HepG2 (cell line): Measurements from ENCODE around the gene NSF. TPM values are rescaled to one million over a fixed set of nuclear protein-coding genes. Genes with fewer than 3 reads are reported as not detected.
A peak's percentile ranks its signal among the peaks of the same experiment; 100 is the strongest.

ENCODE experiments used
- ATAC-seq: fragments of 200-7000 bp; cut with Tn5 transposase; 3 replicates; pipeline ENCODE4 v1.9.1; 2020; ENCODE audit warnings: mild to moderate bottlenecking, moderate library complexity
- BruUV-seq: library from RNA; stranded (reverse); fragments of 400-500 nt; replicated peaks from 2 replicates; lab custom pipeline; 2021; lab: Mats Ljungman, UMichigan
- CTCF ChIA-PET: fragments of 300-600 bp; formaldehyde crosslinking; extraction: SDS; loops from one replicate; lab custom pipeline; 2021; ENCODE audit warnings: low total read pairs, inconsistent platforms, low intra/inter-chr PET ratio; lab: Yijun Ruan, JAX
- POLR2A ChIA-PET: fragments of 350-600 bp; sonication (Branson Sonifier 250); formaldehyde crosslinking; loops from one replicate; lab custom pipeline; 2020; ENCODE audit warnings: antibody characterized with exemption, inconsistent platforms; lab: Yijun Ruan, JAX
- DNase-seq: peaks from one replicate; pipeline ENCODE4 v3.0.0-alpha.2; 2015; ENCODE audit warnings: low spot score
- FAIRE-seq: peaks from 3 replicates; lab custom pipeline; 2011; peaks lifted over from hg19 to GRCh38; lab: Jason Lieb, UNC
- H2AFZ ChIP-seq: one replicate; pipeline ENCODE4 v1.6.1; 2011; ENCODE audit warnings: low read length, inconsistent platforms
- H3K27ac ChIP-seq: fragments of 300-600 bp; 3 replicates; pipeline ENCODE4 v1.8.0; 2011; ENCODE audit warnings: mixed run types, mild to moderate bottlenecking, mixed read lengths, low read length, inconsistent platforms; ENCODE audit not compliant: insufficient read depth; ENCODE audit errors: extremely low read length
- H3K27me3 ChIP-seq, 2 experiments: fragments of 200-600 bp in 1 of 2; 2 replicates in 1 of 2; 3 replicates in 1 of 2; pipeline versions ENCODE4 v1.6.0 to v1.8.0; 2011; ENCODE audit warnings: low read length in 2 of 2, mild to moderate bottlenecking in 2 of 2, moderate library complexity in 2 of 2, inconsistent platforms in 1 of 2; ENCODE audit not compliant: insufficient read depth in 2 of 2, control insufficient read depth in 1 of 2
- H3K36me3 ChIP-seq, 2 experiments: fragments of 200-600 bp in 1 of 2; replicated peaks in 1 of 2; 2 replicates in 1 of 2; 3 replicates in 1 of 2; pipeline versions ENCODE4 v1.5.1 to v1.8.0; 2011; ENCODE audit warnings: low read length in 2 of 2, inconsistent platforms in 1 of 2; ENCODE audit not compliant: insufficient read depth in 2 of 2, control insufficient read depth in 1 of 2
- H3K4me1 ChIP-seq: 2 replicates; pipeline ENCODE4 v1.5.1; 2012; ENCODE audit warnings: low read length, inconsistent platforms; ENCODE audit not compliant: insufficient read depth
- H3K4me2 ChIP-seq: 2 replicates; pipeline ENCODE4 v1.6.0; 2011; ENCODE audit warnings: low read depth, low read length, inconsistent platforms
- H3K4me3 ChIP-seq, 3 experiments: fragments of 200-600 bp in 1 of 3; sonication (generic), shearing (Covaris generic) in 1 of 3; replicated peaks in 1 of 3; 2 replicates each; pipeline ENCODE4 v1.5.1; 2011 to 2016; ENCODE audit warnings: low read length in 3 of 3, inconsistent platforms in 2 of 3, low read depth in 2 of 3, mild to moderate bottlenecking in 2 of 3, control low read depth in 1 of 3, mixed read lengths in 1 of 3; ENCODE audit not compliant: insufficient read depth in 1 of 3
- H3K79me2 ChIP-seq: one replicate; pipeline ENCODE4 v1.6.1; 2011; ENCODE audit warnings: low read length, inconsistent platforms; ENCODE audit not compliant: insufficient read depth
- H3K9ac ChIP-seq: 2 replicates; pipeline ENCODE4 v1.6.0; 2011; ENCODE audit warnings: mild to moderate bottlenecking, low read depth, low read length, inconsistent platforms; ENCODE audit not compliant: insufficient read depth
- H3K9me3 ChIP-seq: 2 replicates; pipeline ENCODE4 v1.5.1; 2012; ENCODE audit warnings: mild to moderate bottlenecking, low read length
- H4K20me1 ChIP-seq: 2 replicates; pipeline ENCODE4 v1.6.0; 2011; ENCODE audit warnings: inconsistent platforms, mild to moderate bottlenecking, low read length, moderate library complexity; ENCODE audit not compliant: insufficient read depth
- FOSL1 ChIP-seq: sonication (generic); formaldehyde crosslinking; IDR thresholded peaks from 2 replicates; pipeline ENCODE4 v1.9.0; 2021; ENCODE audit warnings: missing genetic modification reagents, borderline replicate concordance
- FOSL2 ChIP-seq: sonication (generic); formaldehyde crosslinking; IDR thresholded peaks from 2 replicates; pipeline ENCODE4 v1.4.0; 2020; ENCODE audit warnings: missing genetic modification reagents
- FOXP1 ChIP-seq, 2 experiments: fragments of 450-650 bp in 1 of 2; IDR thresholded peaks; 2 replicates each; pipeline ENCODE4 v1.6.1; 2017 to 2018; ENCODE audit warnings: antibody characterized with exemption in 1 of 2
- MAFF ChIP-seq: IDR thresholded peaks from 2 replicates; pipeline ENCODE4 v1.6.1; 2011; ENCODE audit warnings: low read depth, low read length, improper control_type of control experiment
- MAFK ChIP-seq, 2 experiments: IDR thresholded peaks in 1 of 2; conservative IDR thresholded peaks in 1 of 2; 2 replicates each; pipeline ENCODE4 v1.6.1; 2011; ENCODE audit warnings: improper control_type of control experiment in 2 of 2, low read length in 2 of 2
- MBNL3 ChIP-seq: fragments of 250-450 bp; sonication (Bioruptor Pico); conservative IDR thresholded peaks from 2 replicates; pipeline ENCODE4 v1.8.0; 2022; ENCODE audit warnings: mild to moderate bottlenecking, inconsistent platforms
- MIER3 ChIP-seq: IDR thresholded peaks from 2 replicates; pipeline ENCODE4 v1.6.1; 2016; ENCODE audit warnings: missing compliant biosample characterization, borderline replicate concordance
- RXRB ChIP-seq: IDR thresholded peaks from 2 replicates; pipeline ENCODE4 v1.6.1; 2016; ENCODE audit warnings: borderline replicate concordance, missing genetic modification reagents, missing compliant biosample characterization
- SAP130 ChIP-seq: IDR thresholded peaks from 2 replicates; pipeline ENCODE4 v1.6.1; 2016; ENCODE audit warnings: low read depth
- ZBTB26 ChIP-seq: IDR thresholded peaks from 2 replicates; pipeline ENCODE4 v1.6.1; 2016; ENCODE audit warnings: missing compliant biosample characterization, missing genetic modification reagents, borderline replicate concordance
- ZC3H4 ChIP-seq: sonication (generic); formaldehyde crosslinking; IDR thresholded peaks from 2 replicates; pipeline ENCODE4 v1.4.0; 2020; ENCODE audit warnings: missing genetic modification reagents, borderline replicate concordance
- ZNF354B ChIP-seq: sonication (generic); formaldehyde crosslinking; IDR thresholded peaks from 2 replicates; pipeline ENCODE4 v1.8.0; 2022; ENCODE audit warnings: mild to moderate bottlenecking, missing genetic modification reagents
- WGBS: methylation state at CpG from one replicate; pipeline ENCODE4 v1.1.6; 2017; ENCODE audit warnings: low lambda C conversion rate; 5-methylcytosine and 5-hydroxymethylcytosine counted together
- in situ Hi-C: cut with HindIII; loops from 2 replicates; pipeline ENCODE4 v1.10.0; 2017; ENCODE audit warnings: low pct_unique_long_range_greater_than_20kb; ENCODE audit not compliant: extremely low pct_ligation_motif_present
- intact Hi-C: fragments of 100-400 bp; cut with micrococcal nuclease; formaldehyde crosslinking; loops from one replicate; pipeline ENCODE4 v1.10.0; 2022; ENCODE audit not compliant: unreplicated experiment
- polyA plus RNA-seq, 8 experiments: library from polyadenylated mRNA; depleted of rRNA in 3 of 8; stranded (reverse) in 7 of 8; unstranded in 1 of 8; fragments of >200 nt; fragmentation: Illumina TruSeq in 4 of 8; extraction: Trizol in 4 of 8; gene quantifications; 2 replicates each; pipeline versions ENCODE4 v1.2.1 to v1.2.3, GENCODE V29; 2011 to 2016; ENCODE audit warnings: low read depth in 4 of 8, missing spikeins in 1 of 8, mixed read lengths in 1 of 8; ENCODE audit not compliant: insufficient read depth in 1 of 8
- total RNA-seq, 5 experiments: library from RNA; depleted of rRNA; stranded (reverse); fragments of >200 nt; fragmentation: Illumina TruSeq; extraction: Trizol; gene quantifications; 2 replicates each; pipeline ENCODE4 v1.2.3, GENCODE V29; 2016; ENCODE audit warnings: low read depth in 1 of 5
- TF ChIP-seq, protein P1 (sequence below): IDR thresholded peaks from 2 replicates; pipeline ENCODE4 v1.4.0; 2020; ENCODE audit warnings: mild to moderate bottlenecking, missing genetic modification reagents
- TF ChIP-seq, protein P2 (sequence below): sonication (generic); formaldehyde crosslinking; IDR thresholded peaks from 2 replicates; pipeline ENCODE4 v1.5.1; 2020; ENCODE audit warnings: mild to moderate bottlenecking, missing genetic modification reagents, borderline replicate concordance

Gene NSF
- total and polyA plus RNA-seq, 2 of the 13 experiments (the other 11 are each of a cell fraction or from before 2014, with no cell fraction given) = 21.9 to 37.8 TPM

DNA sequence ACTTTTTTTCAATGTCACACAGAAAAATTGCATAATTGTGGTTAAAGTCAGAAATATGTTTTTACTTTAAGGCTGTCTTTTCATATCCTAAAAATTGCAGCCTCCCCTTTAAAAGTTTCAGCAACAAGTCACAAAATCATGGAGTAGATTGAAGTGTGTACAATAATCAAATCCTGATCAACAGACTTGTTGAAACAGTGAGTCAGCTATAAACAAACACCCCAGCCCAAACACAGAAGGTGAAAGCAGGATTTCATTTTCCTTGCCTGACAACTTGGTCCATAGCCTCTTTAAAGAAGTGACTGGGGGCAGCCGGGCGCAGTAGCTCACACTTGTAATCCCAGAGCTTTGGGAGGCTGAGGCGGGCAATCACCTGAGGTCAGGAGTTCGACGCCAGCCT lies 168.1 kb downstream of the NSF start:
- peaks cover 14 to 36% of the 10 kb centered on the region in 2 experiments for H3K36me3 ChIP-seq
- in situ Hi-C loops = no loop called here
- ChIA-PET CTCF (no interaction called here), POLR2A (interaction anchor here (1.9 kb wide), 1 partner anchor 12 kb away, joined by 12 read pairs; no protein-coding TSS in a partner anchor)
- H3K27me3 ChIP-seq = no peaks in the 10 kb centered on the region
- no TSS peak for BruUV-seq
- peak; percentile 40 for DNase-seq
- H3K79me2 ChIP-seq = no peaks in the 10 kb centered on the region
- intact Hi-C loops = no loop called here
- no peak overlapping the region for H3K4me3 ChIP-seq
- no peak overlapping the region for H3K27ac ChIP-seq
- no peaks in the 10 kb centered on the region for H3K9me3 ChIP-seq
- H2AFZ ChIP-seq = no peak overlapping the region
- no peaks in the 10 kb centered on the region for H4K20me1 ChIP-seq
- no peak for FAIRE-seq
- peak; percentile 74 for ATAC-seq
- no peak overlapping the region for H3K9ac ChIP-seq
- WGBS = 79% methylated on average over 5 of the region's 5 CpGs
- H3K4me2 ChIP-seq = no peak overlapping the region
- peaks cover 33% of the 10 kb centered on the region for H3K4me1 ChIP-seq
- TF ChIP-seq MIER3 (peak; percentile 42; the same call in 1 of the 2 replicates), FOSL2 (CRISPR knock-in tag) (peak; percentile 94), ZNF354B (CRISPR knock-in tag) (no peak), RXRB (CRISPR knock-in tag) (0 out of 2 replicates have a peak, but pooled peaks have one; percentile 10), SAP130 (CRISPR knock-in tag) (0 out of 2 replicates have a peak, but pooled peaks have one; percentile 35), FOXP1 (IDR thresholded peaks at IDR 0.05) (peak; percentile 98), FOXP1 (CRISPR knock-in tag; IDR thresholded peaks at IDR 0.05) (peak; percentile 99), FOSL1 (CRISPR knock-in tag) (peak; percentile 87), MAFK (conservative IDR thresholded peaks at IDR 0.05 in 1 of 2, IDR thresholded peaks at IDR 0.05 in 1 of 2; ENCODE audit: low read length in 2 of 2) (peak; percentile 48 to 64; a peak in 3 of 4 replicates), ZBTB26 (CRISPR knock-in tag) (no peak), MBNL3 (CRISPR knock-in tag) (no peak), MAFF (peak; percentile 54; the same call in 1 of the 2 replicates), ZC3H4 (no peak)
- TF ChIP-seq, protein P1, sequence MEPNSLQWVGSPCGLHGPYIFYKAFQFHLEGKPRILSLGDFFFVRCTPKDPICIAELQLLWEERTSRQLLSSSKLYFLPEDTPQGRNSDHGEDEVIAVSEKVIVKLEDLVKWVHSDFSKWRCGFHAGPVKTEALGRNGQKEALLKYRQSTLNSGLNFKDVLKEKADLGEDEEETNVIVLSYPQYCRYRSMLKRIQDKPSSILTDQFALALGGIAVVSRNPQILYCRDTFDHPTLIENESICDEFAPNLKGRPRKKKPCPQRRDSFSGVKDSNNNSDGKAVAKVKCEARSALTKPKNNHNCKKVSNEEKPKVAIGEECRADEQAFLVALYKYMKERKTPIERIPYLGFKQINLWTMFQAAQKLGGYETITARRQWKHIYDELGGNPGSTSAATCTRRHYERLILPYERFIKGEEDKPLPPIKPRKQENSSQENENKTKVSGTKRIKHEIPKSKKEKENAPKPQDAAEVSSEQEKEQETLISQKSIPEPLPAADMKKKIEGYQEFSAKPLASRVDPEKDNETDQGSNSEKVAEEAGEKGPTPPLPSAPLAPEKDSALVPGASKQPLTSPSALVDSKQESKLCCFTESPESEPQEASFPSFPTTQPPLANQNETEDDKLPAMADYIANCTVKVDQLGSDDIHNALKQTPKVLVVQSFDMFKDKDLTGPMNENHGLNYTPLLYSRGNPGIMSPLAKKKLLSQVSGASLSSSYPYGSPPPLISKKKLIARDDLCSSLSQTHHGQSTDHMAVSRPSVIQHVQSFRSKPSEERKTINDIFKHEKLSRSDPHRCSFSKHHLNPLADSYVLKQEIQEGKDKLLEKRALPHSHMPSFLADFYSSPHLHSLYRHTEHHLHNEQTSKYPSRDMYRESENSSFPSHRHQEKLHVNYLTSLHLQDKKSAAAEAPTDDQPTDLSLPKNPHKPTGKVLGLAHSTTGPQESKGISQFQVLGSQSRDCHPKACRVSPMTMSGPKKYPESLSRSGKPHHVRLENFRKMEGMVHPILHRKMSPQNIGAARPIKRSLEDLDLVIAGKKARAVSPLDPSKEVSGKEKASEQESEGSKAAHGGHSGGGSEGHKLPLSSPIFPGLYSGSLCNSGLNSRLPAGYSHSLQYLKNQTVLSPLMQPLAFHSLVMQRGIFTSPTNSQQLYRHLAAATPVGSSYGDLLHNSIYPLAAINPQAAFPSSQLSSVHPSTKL (CRISPR knock-in tag) = peak; percentile 38; the same call in 1 of the 2 replicates
- TF ChIP-seq, protein P2, sequence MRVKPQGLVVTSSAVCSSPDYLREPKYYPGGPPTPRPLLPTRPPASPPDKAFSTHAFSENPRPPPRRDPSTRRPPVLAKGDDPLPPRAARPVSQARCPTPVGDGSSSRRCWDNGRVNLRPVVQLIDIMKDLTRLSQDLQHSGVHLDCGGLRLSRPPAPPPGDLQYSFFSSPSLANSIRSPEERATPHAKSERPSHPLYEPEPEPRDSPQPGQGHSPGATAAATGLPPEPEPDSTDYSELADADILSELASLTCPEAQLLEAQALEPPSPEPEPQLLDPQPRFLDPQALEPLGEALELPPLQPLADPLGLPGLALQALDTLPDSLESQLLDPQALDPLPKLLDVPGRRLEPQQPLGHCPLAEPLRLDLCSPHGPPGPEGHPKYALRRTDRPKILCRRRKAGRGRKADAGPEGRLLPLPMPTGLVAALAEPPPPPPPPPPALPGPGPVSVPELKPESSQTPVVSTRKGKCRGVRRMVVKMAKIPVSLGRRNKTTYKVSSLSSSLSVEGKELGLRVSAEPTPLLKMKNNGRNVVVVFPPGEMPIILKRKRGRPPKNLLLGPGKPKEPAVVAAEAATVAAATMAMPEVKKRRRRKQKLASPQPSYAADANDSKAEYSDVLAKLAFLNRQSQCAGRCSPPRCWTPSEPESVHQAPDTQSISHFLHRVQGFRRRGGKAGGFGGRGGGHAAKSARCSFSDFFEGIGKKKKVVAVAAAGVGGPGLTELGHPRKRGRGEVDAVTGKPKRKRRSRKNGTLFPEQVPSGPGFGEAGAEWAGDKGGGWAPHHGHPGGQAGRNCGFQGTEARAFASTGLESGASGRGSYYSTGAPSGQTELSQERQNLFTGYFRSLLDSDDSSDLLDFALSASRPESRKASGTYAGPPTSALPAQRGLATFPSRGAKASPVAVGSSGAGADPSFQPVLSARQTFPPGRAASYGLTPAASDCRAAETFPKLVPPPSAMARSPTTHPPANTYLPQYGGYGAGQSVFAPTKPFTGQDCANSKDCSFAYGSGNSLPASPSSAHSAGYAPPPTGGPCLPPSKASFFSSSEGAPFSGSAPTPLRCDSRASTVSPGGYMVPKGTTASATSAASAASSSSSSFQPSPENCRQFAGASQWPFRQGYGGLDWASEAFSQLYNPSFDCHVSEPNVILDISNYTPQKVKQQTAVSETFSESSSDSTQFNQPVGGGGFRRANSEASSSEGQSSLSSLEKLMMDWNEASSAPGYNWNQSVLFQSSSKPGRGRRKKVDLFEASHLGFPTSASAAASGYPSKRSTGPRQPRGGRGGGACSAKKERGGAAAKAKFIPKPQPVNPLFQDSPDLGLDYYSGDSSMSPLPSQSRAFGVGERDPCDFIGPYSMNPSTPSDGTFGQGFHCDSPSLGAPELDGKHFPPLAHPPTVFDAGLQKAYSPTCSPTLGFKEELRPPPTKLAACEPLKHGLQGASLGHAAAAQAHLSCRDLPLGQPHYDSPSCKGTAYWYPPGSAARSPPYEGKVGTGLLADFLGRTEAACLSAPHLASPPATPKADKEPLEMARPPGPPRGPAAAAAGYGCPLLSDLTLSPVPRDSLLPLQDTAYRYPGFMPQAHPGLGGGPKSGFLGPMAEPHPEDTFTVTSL (CRISPR knock-in tag) = peak; percentile 61; the same call in 1 of the 2 replicates
